ENCODE data around the gene SYNE1. TPM values are rescaled to one million over a fixed set of nuclear protein-coding genes. Genes with fewer than 3 reads are reported as not detected.
A peak's percentile ranks its signal among the peaks of the same experiment; 100 is the strongest.
"Not testable (repeated sequence)": the region's sequence is repeated elsewhere in the genome, so short reads cannot be mapped to it uniquely, and the experiment has no call there.

SYNE1 gene
- polyA plus RNA-seq, 3 donors, result 83.9 to 108 (median 92.5) TPM

- peak in 5 of 11 donors; percentile 12 to 31 (median 18) for DNase-seq (ENCODE audit: extremely low read depth in 1 of 11, low read depth in 9 of 11, low spot score in 4 of 11)
These were observed 1.0 kb downstream of the SYNE1 start for GRCh38 chr6:152636021-152636608.

DNA sequence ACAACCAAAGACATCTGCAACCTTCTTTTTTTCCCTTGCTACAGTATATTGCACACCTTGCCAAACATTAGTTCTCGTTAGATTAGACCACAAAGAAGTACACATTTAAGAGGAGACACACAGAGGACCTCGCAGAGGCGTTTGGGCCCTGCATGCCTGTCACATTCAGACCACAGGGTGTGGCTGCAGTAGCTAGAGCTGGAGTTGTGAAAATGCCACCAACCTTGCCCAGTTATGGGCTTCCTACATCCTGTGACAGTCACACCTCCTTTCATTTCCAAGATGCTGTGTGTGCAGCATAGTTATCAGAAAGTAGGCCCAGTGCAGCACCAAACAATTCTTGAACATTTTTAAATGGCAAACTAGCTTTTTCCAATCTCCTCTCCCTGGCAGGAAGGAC, 2.4 kb downstream of the SYNE1 start:
- DNase-seq (ENCODE audit: extremely low read depth in 1 of 11, low read depth in 9 of 11, low spot score in 4 of 11), result no peak

- no peak for DNase-seq (ENCODE audit: extremely low read depth in 1 of 11, low read depth in 9 of 11, low spot score in 4 of 11)
These were observed 4.9 kb downstream of the SYNE1 start for GRCh38 chr6:152632121-152632782.

GRCh38 chr6:152631376-152631775, 5.8 kb downstream of the SYNE1 start:
- DNase-seq (ENCODE audit: extremely low read depth in 1 of 11, low read depth in 9 of 11, low spot score in 4 of 11), result no peak

- no peak for DNase-seq (ENCODE audit: extremely low read depth in 1 of 11, low read depth in 9 of 11, low spot score in 4 of 11)
These were observed 6.3 kb downstream of the SYNE1 start for GRCh38 chr6:152630832-152631231.

- no peak for DNase-seq (ENCODE audit: extremely low read depth in 1 of 11, low read depth in 9 of 11, low spot score in 4 of 11)
These were observed 11.9 kb downstream of the SYNE1 start for GRCh38 chr6:152625213-152625612.

- DNase-seq (ENCODE audit: extremely low read depth in 1 of 11, low read depth in 9 of 11, low spot score in 4 of 11), result not testable (repeated sequence)
These were observed 22.4 kb downstream of the SYNE1 start for GRCh38 chr6:152614776-152615175.

DNA sequence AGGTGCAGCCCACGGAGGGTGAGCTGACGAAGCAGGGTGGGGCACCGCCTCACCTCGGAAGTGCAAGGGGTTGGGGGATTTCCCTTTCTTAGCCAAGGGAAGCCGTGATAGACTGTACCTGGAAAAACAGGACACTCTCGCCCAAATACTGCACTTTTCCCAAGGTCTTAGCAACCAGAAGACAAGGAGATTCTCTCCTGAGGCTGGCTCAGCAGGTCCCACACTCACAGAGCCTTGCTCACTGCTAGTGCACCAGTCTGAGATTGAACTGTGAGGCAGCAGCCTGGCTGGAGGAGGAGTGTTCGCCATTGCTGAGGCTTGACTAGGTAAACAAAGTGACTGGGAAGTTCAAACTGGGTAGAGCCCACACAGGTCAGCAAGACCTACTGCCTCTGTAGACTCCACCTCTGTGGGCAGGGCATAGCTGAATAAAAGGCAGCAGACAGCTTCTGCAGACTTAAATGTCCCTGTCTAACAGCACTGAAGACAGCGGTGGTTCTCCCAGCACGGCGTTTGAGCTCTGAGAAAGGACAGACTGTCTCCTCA, 28.0 kb downstream of the SYNE1 start:
- no peak for DNase-seq (ENCODE audit: extremely low read depth in 1 of 11, low read depth in 9 of 11, low spot score in 4 of 11)

DNA sequence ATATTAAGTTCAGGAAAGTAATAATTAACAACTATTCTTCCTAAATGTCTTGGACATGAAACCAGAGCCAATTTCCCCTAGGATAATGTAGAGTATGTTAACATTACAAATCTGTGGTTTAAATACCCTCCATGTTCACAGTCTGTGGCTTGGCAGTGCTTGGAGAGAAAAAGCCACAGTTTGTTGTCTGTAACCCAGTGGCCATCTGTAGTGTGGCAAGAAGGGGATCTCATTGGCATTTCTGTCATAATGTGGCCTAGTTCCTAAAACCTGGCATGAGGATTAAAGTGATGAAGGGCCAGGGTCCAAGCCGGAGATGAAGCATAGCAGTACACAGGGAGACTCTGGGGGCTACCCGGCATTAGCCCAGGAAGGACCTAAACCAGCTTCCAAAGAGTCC, 31.2 kb downstream of the SYNE1 start:
- no peak for DNase-seq (ENCODE audit: extremely low read depth in 1 of 11, low read depth in 9 of 11, low spot score in 4 of 11)

DNA sequence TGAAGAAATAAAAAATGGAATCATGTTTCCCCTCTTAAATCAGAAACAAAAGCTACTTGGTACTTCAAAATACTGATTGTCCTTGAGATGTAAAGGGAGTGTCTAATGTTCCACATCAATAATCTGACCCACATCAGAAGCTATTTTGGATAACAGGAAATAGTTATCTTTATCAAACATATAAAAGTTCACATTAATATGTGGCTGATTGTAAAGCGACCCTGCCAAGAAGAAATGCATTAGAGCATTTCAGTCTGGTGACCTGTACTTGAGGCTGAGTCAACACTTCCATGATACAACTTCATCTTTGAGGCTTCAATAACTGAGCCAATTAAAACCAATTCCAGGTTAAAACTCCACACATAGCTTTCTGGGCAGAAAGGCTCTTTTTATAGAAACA, 31.8 kb downstream of the SYNE1 start:
- no peak for DNase-seq (ENCODE audit: extremely low read depth in 1 of 11, low read depth in 9 of 11, low spot score in 4 of 11)

DNA sequence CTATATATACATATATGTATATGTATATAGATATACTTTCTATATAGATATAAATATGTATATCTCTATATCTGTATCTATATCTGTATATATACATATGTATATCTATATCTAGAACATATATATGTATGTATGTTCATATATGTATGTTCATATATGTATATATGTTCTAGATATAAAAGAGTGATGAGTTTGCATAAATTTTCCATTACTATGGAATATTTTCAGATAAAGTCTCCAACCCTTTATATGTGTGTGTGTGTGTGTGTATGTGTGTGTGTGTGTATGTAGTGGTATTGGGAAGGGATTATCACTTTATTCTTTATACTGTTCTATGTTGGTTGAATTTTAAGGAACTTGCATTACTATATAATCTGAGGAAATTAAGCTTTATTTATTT, 33.3 kb downstream of the SYNE1 start:
- no peak for DNase-seq (ENCODE audit: extremely low read depth in 1 of 11, low read depth in 9 of 11, low spot score in 4 of 11)

GRCh38 chr6:152600022-152600421, 37.1 kb downstream of the SYNE1 start:
- no peak for DNase-seq (ENCODE audit: extremely low read depth in 1 of 11, low read depth in 9 of 11, low spot score in 4 of 11)

GRCh38 chr6:152598901-152599537, 38.1 kb downstream of the SYNE1 start:
- DNase-seq (ENCODE audit: extremely low read depth in 1 of 11, low read depth in 9 of 11, low spot score in 4 of 11), result no peak

- no peak for DNase-seq (ENCODE audit: extremely low read depth in 1 of 11, low read depth in 9 of 11, low spot score in 4 of 11)
These were observed 38.7 kb downstream of the SYNE1 start for GRCh38 chr6:152598421-152598820.

DNA sequence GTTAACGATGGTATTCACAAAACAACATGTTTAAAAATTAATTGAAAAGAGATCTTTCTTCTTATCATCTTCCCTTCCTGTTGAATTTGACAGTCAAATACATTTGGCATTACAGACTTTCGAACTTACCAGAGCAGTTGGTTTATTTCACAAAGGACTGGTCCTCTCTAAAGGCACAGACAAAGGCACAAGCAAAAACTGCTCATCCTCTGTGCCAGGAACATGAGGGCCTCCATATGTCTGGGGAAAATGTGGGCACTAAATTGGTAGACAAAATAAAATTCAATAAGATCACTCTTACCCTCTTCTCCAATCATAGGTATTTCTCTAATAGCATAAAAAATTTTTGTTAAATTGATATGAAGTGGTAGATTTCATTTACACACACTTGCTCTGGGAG, 40.4 kb downstream of the SYNE1 start:
- DNase-seq (ENCODE audit: extremely low read depth in 1 of 11, low read depth in 9 of 11, low spot score in 4 of 11), result no peak

DNA sequence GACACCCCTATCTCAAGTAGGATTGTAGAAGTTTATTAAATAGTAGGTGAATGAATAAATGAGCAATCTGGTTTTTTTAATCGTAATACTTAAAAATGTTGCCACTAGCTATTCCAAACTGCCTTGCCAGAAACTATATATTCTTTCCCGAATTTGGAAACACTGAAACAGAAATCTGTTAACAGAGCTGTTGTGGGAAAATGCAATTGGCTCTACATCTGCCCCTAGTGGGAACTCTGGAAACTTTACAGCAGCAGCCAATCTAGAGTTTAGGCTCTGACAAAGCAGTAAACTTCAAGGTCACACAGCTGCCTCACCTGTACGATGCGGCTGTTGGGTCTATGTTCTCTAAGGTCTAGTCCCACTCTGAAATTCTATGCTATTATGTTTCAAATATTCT, 41.7 kb downstream of the SYNE1 start:
- no peak for DNase-seq (ENCODE audit: extremely low read depth in 1 of 11, low read depth in 9 of 11, low spot score in 4 of 11)

DNA sequence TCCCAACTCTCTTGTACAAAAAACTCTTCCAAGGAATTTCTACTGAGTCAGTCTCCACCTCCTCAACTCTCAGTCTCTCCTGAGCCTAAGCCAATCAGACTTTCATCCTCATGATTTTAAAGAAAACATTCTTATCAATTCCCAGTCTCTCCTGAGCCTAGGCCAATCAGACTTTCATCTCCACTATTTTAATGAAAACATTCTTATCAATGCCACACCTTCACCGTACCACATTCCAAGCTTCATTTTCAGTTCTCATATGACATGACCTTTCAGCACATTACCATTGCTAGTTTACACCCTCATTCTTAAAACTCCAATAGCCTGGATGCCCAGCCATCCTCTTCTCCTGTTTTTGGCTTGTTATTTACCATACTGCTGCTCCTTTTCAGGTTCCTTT, 42.5 kb downstream of the SYNE1 start:
- no peak for DNase-seq (ENCODE audit: extremely low read depth in 1 of 11, low read depth in 9 of 11, low spot score in 4 of 11)

DNA sequence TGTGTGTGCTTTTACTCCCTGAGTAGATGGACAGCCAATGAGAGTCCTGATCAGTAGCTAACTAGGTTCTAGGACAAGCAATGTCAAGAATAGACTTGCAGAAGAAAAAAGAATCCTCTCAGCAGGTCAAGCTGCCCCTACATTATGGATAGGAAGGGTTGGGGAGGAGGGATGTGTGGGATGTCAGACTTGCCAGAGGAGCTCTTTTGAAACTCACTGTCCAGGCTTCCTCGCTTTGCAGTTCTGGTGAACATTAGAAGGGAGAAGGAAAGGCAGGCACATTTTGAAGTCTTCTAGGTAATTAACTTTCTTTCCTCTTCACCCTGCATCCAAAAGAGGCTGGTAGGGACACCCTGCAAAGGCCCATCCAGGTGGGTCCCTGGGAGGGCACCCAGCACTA, 48.7 kb downstream of the SYNE1 start:
- no peak for DNase-seq (ENCODE audit: extremely low read depth in 1 of 11, low read depth in 9 of 11, low spot score in 4 of 11)

GRCh38 chr6:152587473-152587872, 49.7 kb downstream of the SYNE1 start:
- no peak for DNase-seq (ENCODE audit: extremely low read depth in 1 of 11, low read depth in 9 of 11, low spot score in 4 of 11)

GRCh38 chr6:152585236-152585635, 51.9 kb downstream of the SYNE1 start:
- no peak for DNase-seq (ENCODE audit: extremely low read depth in 1 of 11, low read depth in 9 of 11, low spot score in 4 of 11)

Data from renal cortex interstitium (tissue), 11 donors.